Activated T-cell treated with anti-CD3 and anti-CD28 coated beads for 4 hours (primary cell): ENCODE measurements around the gene ADRA2C.

Source experiments
- DNase-seq: peaks from one replicate; pipeline ENCODE4 v3.0.0-alpha.2; 2020

Gene ADRA2C

GRCh38 chr4:3766036-3766784 is at the start of gene ADRA2C:
TSS of gene ADRA2C (plus strand) at chr4:3766385. CDS start at chr4:3766607, 222 bp downstream.
- DNase-seq: no peak

- DNase-seq: no peak
Measured at GRCh38 chr4:3716631-3717235, 49.5 kb upstream of the ADRA2C start.

GRCh38 chr4:3717241-3717640 is 48.9 kb upstream of the ADRA2C start:
- no peak for DNase-seq

- no peak for DNase-seq
Measured at GRCh38 chr4:3718462-3718861, 47.7 kb upstream of the ADRA2C start.

GRCh38 chr4:3719191-3719590 is 47.0 kb upstream of the ADRA2C start:
- DNase-seq: no peak

GRCh38 chr4:3719836-3720235 is 46.3 kb upstream of the ADRA2C start:
- no peak for DNase-seq

- no peak for DNase-seq
Measured at GRCh38 chr4:3720466-3720865, 45.7 kb upstream of the ADRA2C start.

- no peak for DNase-seq
Measured at GRCh38 chr4:3721186-3721585, 45.0 kb upstream of the ADRA2C start.

- DNase-seq: no peak
Measured at GRCh38 chr4:3721627-3722026, 44.6 kb upstream of the ADRA2C start.

- no peak for DNase-seq
Measured at GRCh38 chr4:3722446-3723231, 43.5 kb upstream of the ADRA2C start.

GRCh38 chr4:3723232-3723642 is 42.9 kb upstream of the ADRA2C start:
- DNase-seq: no peak

- DNase-seq: no peak
Measured at GRCh38 chr4:3724319-3725231, 41.6 kb upstream of the ADRA2C start.

GRCh38 chr4:3725936-3726870 is 40.0 kb upstream of the ADRA2C start:
- DNase-seq: no peak

- no peak for DNase-seq
Measured at GRCh38 chr4:3727847-3728469, 38.2 kb upstream of the ADRA2C start.

- DNase-seq: no peak
Measured at GRCh38 chr4:3729188-3729881, 36.9 kb upstream of the ADRA2C start.

- DNase-seq: no peak
Measured at GRCh38 chr4:3729882-3730226, 36.3 kb upstream of the ADRA2C start.

- no peak for DNase-seq
Measured at GRCh38 chr4:3730422-3731190, 35.6 kb upstream of the ADRA2C start.

GRCh38 chr4:3732076-3733028 is 33.8 kb upstream of the ADRA2C start:
- DNase-seq: no peak

- DNase-seq: no peak
Measured at GRCh38 chr4:3733195-3733594, 33.0 kb upstream of the ADRA2C start.
